T-helper 1 cell treated with Interleukin-12 subunit alpha and Interleukin-12 subunit beta and Interleukin-4 antibody, amounts not matched to agents 30 μg/mL and 1 μg/mL, for 36 hours (primary cell): ENCODE results near the gene RFTN1.

ENCODE experiments used
- H3K27ac Mint-ChIP-seq: one replicate; pipeline ENCODE4 v1.8.0; 2021; ENCODE audit warnings: mild to moderate bottlenecking, mixed read lengths
- H3K27me3 Mint-ChIP-seq: one replicate; pipeline ENCODE4 v1.8.0; 2021; ENCODE audit warnings: low read depth, mixed read lengths
- H3K36me3 Mint-ChIP-seq: one replicate; pipeline ENCODE4 v1.8.0; 2021; ENCODE audit warnings: low read depth, mixed read lengths
- H3K4me1 Mint-ChIP-seq: one replicate; pipeline ENCODE4 v1.8.0; 2021; ENCODE audit warnings: low read depth, mixed read lengths
- H3K4me3 Mint-ChIP-seq: one replicate; pipeline ENCODE4 v1.8.0; 2021; ENCODE audit warnings: mild to moderate bottlenecking, moderate library complexity, mixed read lengths
- H3K9me3 Mint-ChIP-seq: one replicate; pipeline ENCODE4 v1.8.0; 2021; ENCODE audit warnings: mixed read lengths

The RFTN1 gene

DNA sequence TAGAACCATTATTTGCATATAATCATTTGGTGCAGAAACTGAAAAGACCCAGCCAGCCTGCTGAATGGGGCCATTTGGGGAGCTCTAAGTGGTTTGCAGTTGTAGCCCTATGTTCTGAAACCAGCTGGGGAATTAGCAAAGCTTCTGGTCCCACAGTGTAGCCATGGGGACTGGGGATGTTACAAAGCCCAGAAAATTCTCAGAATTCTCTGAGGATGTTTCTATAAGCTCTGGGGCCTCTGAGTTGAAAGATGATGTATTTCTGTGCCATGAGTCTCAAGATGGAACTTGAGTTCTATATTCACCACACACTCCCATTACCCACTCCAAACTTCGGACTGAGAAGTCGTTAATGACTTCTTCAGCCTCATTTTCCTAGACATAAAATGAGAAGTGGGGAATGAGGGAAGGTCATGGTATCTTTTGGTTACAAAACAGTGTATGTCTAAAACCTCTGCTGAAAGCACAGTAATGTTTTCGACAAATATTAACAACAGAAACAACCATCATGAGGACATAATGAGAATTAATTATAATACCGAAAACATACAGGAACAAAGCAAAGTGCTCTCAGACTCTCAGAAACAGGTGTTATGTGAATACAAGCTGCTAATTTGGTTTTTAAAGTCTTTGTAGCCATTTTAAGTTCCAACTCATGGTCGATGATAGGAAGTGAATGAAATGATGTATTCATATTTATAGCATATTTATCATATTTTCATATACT is 89.4 kb downstream of the RFTN1 start:
- H3K27me3 Mint-ChIP-seq, result no peaks in the 10 kb centered on the region
- peaks cover 9% of the 10 kb centered on the region for H3K4me1 Mint-ChIP-seq
- H3K9me3 Mint-ChIP-seq, result no peaks in the 10 kb centered on the region
- H3K27ac Mint-ChIP-seq, result no peak overlapping the region
- peaks cover 22% of the 10 kb centered on the region for H3K36me3 Mint-ChIP-seq
- no peak overlapping the region for H3K4me3 Mint-ChIP-seq

DNA sequence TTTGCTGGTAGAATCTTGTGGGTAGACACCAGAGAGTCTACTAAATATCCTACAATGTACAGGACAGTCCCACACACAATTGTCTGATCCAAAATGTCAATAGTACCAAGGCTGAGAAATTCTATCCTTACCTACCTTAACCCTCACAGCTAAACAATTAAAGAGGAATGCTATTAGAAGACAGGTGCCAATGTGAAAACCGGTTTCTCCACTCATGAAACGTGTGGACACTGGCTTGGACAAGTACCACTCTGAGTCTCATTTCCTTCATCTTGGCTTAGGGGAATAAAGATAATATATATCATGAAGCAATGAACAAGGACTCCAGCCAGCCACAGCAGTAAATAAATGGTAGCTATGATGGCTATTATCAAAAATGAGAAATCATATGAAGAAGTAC is 90.2 kb downstream of the RFTN1 start:
- H3K36me3 Mint-ChIP-seq, result peaks cover 18% of the 10 kb centered on the region
- no peaks in the 10 kb centered on the region for H3K9me3 Mint-ChIP-seq
- H3K4me1 Mint-ChIP-seq, result peaks cover 14% of the 10 kb centered on the region
- H3K27ac Mint-ChIP-seq, result no peak overlapping the region
- H3K4me3 Mint-ChIP-seq, result no peak overlapping the region
- no peaks in the 10 kb centered on the region for H3K27me3 Mint-ChIP-seq

DNA sequence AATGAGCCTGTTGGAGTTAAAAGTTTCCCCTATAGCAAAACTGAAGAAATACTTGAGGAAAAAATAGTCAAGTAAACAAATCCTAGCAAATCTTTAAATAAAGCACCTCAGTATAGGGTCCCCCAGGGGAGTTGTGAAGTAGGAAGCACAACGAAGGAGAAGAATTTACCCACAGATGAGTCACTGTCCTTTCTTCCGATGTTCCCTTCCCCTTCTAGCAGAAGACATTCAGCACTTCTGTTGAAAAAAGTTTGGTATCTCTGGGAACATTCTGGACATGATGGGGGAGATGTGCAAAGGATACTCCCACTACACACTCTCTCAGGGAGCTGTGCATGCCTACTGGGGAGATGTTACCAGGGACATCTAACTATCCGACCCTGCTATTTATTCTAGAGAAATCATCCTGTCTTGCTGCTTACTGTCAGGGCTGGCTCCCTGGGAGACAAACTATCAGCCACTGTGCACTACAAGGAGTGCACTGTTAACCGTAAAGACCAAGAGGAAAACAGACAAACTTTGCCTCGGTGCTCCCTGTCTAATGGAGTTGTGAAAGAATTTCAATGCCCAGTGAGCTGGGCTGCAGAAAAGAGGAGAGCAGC is 93.8 kb downstream of the RFTN1 start:
- Mint-ChIP-seq H3K4me1 (peaks cover 20% of the 10 kb centered on the region), H3K36me3 (peaks cover 9% of the 10 kb centered on the region), H3K27ac (peak overlapping the region; percentile 43), H3K27me3 (no peaks in the 10 kb centered on the region), H3K4me3 (no peak overlapping the region), H3K9me3 (no peaks in the 10 kb centered on the region)

DNA sequence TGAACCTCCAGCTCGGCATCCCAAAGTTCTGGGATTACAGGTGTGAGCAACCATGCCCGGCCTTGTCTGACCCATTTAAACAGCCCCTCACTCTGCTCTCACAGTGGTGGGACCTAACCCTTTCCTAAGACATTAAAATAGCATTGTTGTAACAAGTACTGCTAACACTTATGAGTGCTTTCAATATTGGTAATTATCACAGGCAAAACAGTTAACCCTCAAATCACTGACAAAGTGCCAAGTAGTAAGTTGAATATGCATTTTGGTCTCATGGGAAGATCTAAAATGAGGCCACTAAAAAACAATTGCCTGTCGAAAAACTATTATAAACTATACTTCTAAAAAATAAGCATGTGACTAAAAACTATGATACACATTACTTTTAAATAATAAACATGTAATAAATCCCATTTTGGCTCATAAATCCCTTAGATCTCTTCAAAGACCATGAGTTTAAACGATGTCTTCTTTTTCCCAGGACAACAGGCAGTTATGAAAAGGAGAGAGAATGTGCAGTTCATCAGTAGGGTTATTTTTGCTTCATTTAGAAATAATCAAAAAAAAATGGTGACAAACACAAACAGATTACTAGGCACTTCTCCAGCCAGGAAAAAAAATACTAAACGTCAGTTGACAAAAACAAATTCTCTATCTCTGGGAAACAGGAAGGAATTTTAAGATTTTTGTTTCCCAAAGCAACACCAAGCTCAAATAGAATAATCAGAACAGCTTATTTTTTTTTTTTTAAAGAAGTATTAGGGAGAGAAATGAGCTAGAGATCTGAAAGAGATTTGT is 95.4 kb downstream of the RFTN1 start:
- no peak overlapping the region for H3K4me3 Mint-ChIP-seq
- peaks cover 13% of the 10 kb centered on the region for H3K36me3 Mint-ChIP-seq
- H3K4me1 Mint-ChIP-seq, result peaks cover 28% of the 10 kb centered on the region
- no peaks in the 10 kb centered on the region for H3K27me3 Mint-ChIP-seq
- H3K27ac Mint-ChIP-seq, result no peak overlapping the region
- H3K9me3 Mint-ChIP-seq, result no peaks in the 10 kb centered on the region

DNA sequence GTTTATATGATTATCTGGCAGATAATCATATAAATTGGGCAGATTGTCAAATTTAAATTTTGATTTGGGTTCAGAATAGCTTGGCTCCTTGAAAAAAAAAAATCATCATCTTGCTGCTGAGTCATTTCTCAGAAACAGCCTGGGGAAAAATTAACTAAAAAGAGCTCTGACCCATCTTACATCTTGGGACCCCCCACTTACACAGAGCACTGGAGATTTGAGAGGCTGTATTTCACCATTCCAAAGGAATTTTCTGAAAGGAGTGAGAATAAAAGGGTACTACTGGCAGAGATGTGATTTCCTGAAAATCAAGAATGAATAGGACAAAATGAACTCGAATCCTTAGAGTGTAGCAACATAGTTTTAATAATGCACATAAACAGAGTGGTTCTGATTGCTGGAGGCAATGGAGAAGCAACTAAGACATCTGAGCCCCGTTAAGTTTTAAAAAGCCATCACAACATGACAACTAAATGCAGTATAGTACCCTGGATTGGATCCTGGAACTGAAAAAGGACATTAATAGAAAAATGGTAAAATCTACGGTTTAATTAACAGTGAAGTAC is 97.5 kb downstream of the RFTN1 start:
- Mint-ChIP-seq H3K36me3 (peaks cover 20% of the 10 kb centered on the region), H3K4me1 (peaks cover 44% of the 10 kb centered on the region), H3K4me3 (no peak overlapping the region), H3K27ac (no peak overlapping the region), H3K27me3 (no peaks in the 10 kb centered on the region), H3K9me3 (no peaks in the 10 kb centered on the region)

DNA sequence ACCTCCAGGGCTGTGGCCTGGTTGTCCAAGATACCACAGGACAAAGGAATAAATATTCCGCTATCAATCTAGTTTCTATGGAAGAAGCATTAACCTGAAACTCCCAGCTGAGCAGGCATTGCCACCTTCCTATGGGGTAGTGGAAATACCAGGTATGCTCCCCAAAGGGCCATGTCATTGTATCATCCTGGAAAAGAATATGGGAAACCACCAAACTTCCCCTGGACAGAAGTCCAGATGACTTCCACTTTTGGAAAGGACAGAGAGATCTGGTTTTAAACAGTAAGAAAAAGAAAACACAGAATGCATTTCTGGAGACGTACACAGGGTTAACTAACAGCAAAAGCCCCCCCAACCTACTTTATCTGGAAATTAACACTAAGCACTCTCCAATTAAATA is 100.2 kb downstream of the RFTN1 start:
- peaks cover 23% of the 10 kb centered on the region for H3K36me3 Mint-ChIP-seq
- H3K4me3 Mint-ChIP-seq, result no peak overlapping the region
- no peak overlapping the region for H3K27ac Mint-ChIP-seq
- H3K4me1 Mint-ChIP-seq, result peaks cover 39% of the 10 kb centered on the region
- H3K27me3 Mint-ChIP-seq, result no peaks in the 10 kb centered on the region
- H3K9me3 Mint-ChIP-seq, result no peaks in the 10 kb centered on the region

DNA sequence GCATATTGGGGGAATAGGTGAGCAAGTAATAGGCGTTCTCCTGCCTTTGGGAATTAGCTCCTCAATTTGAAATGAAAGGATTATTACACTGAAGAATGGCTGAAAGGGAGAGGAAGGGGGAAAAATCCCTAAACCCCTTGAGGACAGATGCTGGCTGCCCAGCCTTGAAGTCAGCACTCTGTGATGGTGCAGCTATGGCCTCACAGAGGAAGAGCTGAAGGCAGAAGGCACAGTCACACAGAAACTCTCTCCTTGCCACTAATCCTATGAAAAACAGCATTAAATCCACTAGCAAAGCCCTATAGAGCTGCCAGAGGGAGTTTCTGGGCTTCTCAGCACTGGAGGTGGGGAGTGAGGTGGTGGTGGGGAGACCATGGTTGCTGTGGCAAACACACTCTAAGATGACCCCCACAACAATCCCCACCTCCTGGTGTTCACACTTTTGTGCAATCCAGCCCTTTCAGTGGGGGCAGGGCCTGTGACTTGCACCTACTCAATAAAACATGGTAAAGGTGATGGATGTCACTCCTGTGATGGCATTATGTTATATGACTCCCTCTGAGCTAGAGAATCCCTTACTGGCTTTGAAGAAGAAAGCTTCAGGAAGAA is 101.2 kb downstream of the RFTN1 start:
- no peak overlapping the region for H3K4me3 Mint-ChIP-seq
- no peaks in the 10 kb centered on the region for H3K9me3 Mint-ChIP-seq
- H3K4me1 Mint-ChIP-seq, result peaks cover 46% of the 10 kb centered on the region
- no peaks in the 10 kb centered on the region for H3K27me3 Mint-ChIP-seq
- H3K27ac Mint-ChIP-seq, result no peak overlapping the region
- H3K36me3 Mint-ChIP-seq, result peaks cover 27% of the 10 kb centered on the region

DNA sequence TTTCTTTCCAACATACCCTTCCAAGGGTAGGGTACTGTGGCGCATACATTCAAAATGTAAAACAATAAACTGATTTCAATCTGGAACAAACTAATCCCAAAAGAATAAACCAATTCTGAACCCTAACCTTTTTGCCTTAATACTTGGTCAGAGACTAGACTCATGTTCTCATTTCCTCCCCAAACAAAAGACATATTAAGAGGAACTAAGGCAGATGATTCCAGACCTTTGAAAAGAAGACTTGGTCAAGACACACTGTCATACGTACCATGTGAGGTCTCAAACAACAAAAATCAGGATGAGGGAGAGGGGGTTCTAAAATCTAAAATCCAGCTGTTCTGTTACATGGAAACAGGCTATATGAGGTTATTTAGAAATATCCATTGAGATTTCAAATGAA is 102.1 kb downstream of the RFTN1 start:
- H3K4me3 Mint-ChIP-seq, result no peak overlapping the region
- peaks cover 27% of the 10 kb centered on the region for H3K36me3 Mint-ChIP-seq
- no peaks in the 10 kb centered on the region for H3K27me3 Mint-ChIP-seq
- peak overlapping the region; percentile 37 for H3K27ac Mint-ChIP-seq
- H3K9me3 Mint-ChIP-seq, result no peaks in the 10 kb centered on the region
- peaks cover 46% of the 10 kb centered on the region for H3K4me1 Mint-ChIP-seq

DNA sequence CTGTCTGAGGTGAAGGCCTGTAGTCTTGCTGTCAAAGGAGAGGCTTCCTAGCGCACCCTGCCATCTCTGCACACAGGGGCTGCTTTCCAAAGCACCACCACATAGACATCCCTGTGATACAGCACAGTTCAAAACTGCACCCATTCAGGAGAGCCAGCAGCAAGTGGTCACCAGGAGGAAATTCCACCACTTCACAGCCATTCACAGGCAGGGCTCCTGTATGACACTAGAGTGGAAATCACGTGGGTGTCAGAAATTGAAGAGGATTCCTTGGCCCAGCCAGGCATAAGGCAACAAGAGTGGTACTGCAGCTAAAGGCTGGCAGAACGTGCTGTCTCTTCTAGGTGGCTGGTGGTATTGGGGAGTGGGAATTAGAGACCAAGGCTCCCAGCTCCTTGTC is 102.8 kb downstream of the RFTN1 start:
- H3K27me3 Mint-ChIP-seq, result no peaks in the 10 kb centered on the region
- peaks cover 43% of the 10 kb centered on the region for H3K4me1 Mint-ChIP-seq
- peaks cover 27% of the 10 kb centered on the region for H3K36me3 Mint-ChIP-seq
- no peaks in the 10 kb centered on the region for H3K9me3 Mint-ChIP-seq
- no peak overlapping the region for H3K27ac Mint-ChIP-seq
- no peak overlapping the region for H3K4me3 Mint-ChIP-seq

DNA sequence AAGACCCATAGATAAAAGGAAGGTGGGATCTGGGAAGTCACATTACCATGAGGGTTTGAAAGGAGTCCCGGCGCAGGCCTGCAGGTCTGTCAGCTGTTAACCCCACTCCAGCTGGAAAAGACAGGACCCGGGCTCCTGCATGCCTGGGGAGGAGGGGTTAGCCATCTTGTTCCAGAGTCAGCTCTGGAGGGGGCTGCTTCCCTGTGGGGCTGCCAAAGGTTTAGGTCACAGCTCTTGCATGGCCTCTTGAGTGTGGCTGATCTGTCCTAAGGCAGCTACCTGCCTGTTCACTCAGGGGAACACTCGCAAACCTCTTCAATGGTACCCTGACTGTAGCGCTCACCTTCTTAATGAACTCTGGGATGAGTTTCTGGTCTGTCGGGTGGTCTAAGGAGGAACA is 104.5 kb downstream of the RFTN1 start:
- Mint-ChIP-seq H3K36me3 (peaks cover 24% of the 10 kb centered on the region), H3K4me1 (peaks cover 34% of the 10 kb centered on the region), H3K4me3 (no peak overlapping the region), H3K27ac (no peak overlapping the region), H3K9me3 (no peaks in the 10 kb centered on the region), H3K27me3 (no peaks in the 10 kb centered on the region)

DNA sequence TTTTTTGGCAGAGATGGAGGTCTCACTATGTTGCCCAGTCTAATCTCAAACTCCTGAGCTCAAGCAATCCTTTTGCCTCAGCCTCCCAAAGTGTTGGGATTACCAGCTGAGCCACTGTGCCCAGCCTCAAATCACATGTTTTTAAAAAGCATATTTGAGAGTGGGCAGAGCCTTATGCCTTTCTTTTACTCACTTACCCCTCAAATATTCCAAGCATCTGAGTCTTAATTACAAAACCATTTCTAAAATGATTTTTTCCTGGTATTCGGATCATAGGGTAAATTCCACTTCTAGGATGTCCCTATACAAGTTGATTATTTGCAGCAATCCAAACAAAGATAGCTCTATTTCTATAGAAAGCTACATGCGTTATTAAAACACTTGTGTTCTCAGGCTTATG is 106.1 kb downstream of the RFTN1 start:
- Mint-ChIP-seq H3K9me3 (no peaks in the 10 kb centered on the region), H3K4me3 (no peak overlapping the region), H3K27ac (no peak overlapping the region), H3K4me1 (peaks cover 24% of the 10 kb centered on the region), H3K27me3 (no peaks in the 10 kb centered on the region), H3K36me3 (peaks cover 25% of the 10 kb centered on the region)

DNA sequence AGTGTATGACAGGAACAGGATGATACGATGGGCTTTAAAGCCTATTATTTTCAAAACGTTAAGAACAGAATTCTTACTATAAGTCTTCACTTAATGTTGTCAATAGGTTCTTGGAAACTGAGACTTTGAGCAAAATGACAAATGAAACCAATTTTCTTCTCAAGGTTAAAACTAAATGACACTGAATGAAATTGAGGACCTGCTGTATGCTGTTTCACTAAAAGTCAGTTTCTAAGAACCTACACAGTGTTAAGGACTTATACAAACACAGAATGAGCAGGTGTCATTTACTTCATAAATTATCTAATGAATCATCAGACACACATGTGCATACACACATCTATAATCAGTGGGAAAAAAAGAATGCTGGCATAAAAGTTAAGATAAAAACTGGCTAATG is 106.9 kb downstream of the RFTN1 start:
- Mint-ChIP-seq H3K36me3 (peaks cover 29% of the 10 kb centered on the region), H3K4me3 (no peak overlapping the region), H3K9me3 (no peaks in the 10 kb centered on the region), H3K4me1 (peaks cover 22% of the 10 kb centered on the region), H3K27me3 (no peaks in the 10 kb centered on the region), H3K27ac (peak overlapping the region; percentile 31)

DNA sequence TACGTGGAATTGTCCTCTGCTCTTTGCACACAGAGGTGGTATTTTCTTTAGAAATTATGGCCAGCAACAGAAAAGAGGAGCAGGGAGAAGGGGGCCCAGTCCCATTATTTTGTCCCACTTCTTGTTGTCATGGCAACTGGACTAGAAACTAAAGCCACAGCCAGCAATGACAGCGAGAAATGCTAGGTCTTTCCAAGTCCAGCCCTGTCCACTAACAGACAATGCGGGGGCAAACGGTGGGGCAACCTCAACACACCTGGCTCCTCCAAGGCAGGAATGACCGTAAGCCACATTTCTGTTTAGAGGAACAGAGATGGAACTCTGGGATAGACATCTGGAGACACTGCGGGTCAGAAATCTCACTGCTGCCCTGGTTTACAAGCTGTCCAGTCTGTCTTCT is 107.3 kb downstream of the RFTN1 start:
- peaks cover 23% of the 10 kb centered on the region for H3K4me1 Mint-ChIP-seq
- H3K4me3 Mint-ChIP-seq, result no peak overlapping the region
- H3K9me3 Mint-ChIP-seq, result no peaks in the 10 kb centered on the region
- peaks cover 31% of the 10 kb centered on the region for H3K36me3 Mint-ChIP-seq
- H3K27ac Mint-ChIP-seq, result no peak overlapping the region
- no peaks in the 10 kb centered on the region for H3K27me3 Mint-ChIP-seq

DNA sequence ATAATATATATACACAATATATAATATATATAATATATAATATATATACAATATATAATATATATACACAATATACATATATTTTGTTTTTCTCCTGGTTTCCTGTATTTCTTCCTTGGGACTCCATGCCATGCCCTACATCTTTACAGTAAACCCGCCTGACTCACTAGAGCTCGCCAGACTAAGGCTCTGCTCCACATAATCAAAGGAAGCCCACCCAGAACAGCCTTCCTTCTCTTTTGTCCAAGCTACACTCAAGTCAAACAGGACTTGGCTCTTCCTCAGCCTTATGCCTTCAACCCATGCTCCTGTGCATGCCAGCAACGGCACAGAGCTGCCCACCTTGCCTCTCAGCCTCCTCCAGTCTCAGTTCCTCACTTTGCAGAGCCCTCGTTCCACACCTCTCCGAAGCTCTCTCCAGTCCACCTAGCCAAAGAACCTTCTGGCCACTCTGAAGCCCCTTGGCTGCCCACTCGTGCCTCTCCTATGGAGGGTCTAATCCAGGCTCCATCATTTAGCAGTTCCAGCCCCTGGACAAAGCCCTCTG is 109.1 kb downstream of the RFTN1 start:
- H3K9me3 Mint-ChIP-seq, result no peaks in the 10 kb centered on the region
- H3K36me3 Mint-ChIP-seq, result peaks cover 42% of the 10 kb centered on the region
- no peaks in the 10 kb centered on the region for H3K27me3 Mint-ChIP-seq
- peak overlapping the region; percentile 18 for H3K27ac Mint-ChIP-seq
- no peak overlapping the region for H3K4me3 Mint-ChIP-seq
- peaks cover 35% of the 10 kb centered on the region for H3K4me1 Mint-ChIP-seq
